Neural progenitor cell (in vitro differentiated cells): ENCODE results near the gene CRLF3. TPM values are rescaled to one million over a fixed set of nuclear protein-coding genes. Genes with fewer than 3 reads are reported as not detected.

ENCODE experiments used
- DNase-seq: peaks from one replicate; pipeline ENCODE4 v3.0.0-alpha.2; 2016; ENCODE audit warnings: low spot score
- H2AFZ ChIP-seq: fragments of 200-600 bp; sonication (generic); replicated peaks from 2 replicates; pipeline ENCODE4 v1.6.1; 2016; ENCODE audit warnings: antibody characterized with exemption
- H3F3A ChIP-seq: fragments of 200-600 bp; sonication (generic); 2 replicates; pipeline ENCODE4 v1.6.1; 2016; ENCODE audit warnings: antibody characterized with exemption, low read depth
- H3K27ac ChIP-seq: fragments of 200-600 bp; sonication (generic); 2 replicates; pipeline ENCODE4 v1.5.1; 2016; ENCODE audit warnings: mild to moderate bottlenecking
- H3K27me3 ChIP-seq: fragments of 200-600 bp; sonication (generic); 2 replicates; pipeline ENCODE4 v1.6.1; 2016; ENCODE audit warnings: mild to moderate bottlenecking, moderate library complexity
- H3K36me3 ChIP-seq: fragments of 200-600 bp; sonication (generic); 2 replicates; pipeline ENCODE4 v1.5.1; 2016
- H3K4me1 ChIP-seq: fragments of 200-600 bp; sonication (generic); 2 replicates; pipeline ENCODE4 v1.6.1; 2016; ENCODE audit warnings: mixed run types
- H3K4me2 ChIP-seq: fragments of 200-600 bp; sonication (generic); 2 replicates; pipeline ENCODE4 v1.6.1; 2016
- H3K4me3 ChIP-seq: fragments of 200-600 bp; sonication (generic); 2 replicates; pipeline ENCODE4 v1.5.1; 2016
- H3K79me2 ChIP-seq: fragments of 200-600 bp; sonication (generic); 2 replicates; pipeline ENCODE4 v1.6.1; 2016; ENCODE audit warnings: low read depth
- H3K9ac ChIP-seq: fragments of 200-600 bp; sonication (generic); 2 replicates; pipeline ENCODE4 v1.6.1; 2016
- H3K9me3 ChIP-seq: fragments of 200-600 bp; sonication (generic); 2 replicates; pipeline ENCODE4 v1.5.1; 2016; ENCODE audit warnings: low read depth
- H4K20me1 ChIP-seq: fragments of 200-600 bp; sonication (generic); 2 replicates; pipeline ENCODE4 v1.6.1; 2016; ENCODE audit warnings: low read depth
- H3K27ac Mint-ChIP-seq: 3 replicates; pipeline ENCODE4 v1.8.0; 2021; ENCODE audit warnings: mixed read lengths
- H3K27me3 Mint-ChIP-seq: 2 replicates; pipeline ENCODE4 v1.8.0; 2022; ENCODE audit warnings: low read depth, mild to moderate bottlenecking, inconsistent platforms, moderate library complexity, mixed read lengths; ENCODE audit not compliant: insufficient read depth
- H3K36me3 Mint-ChIP-seq: 3 replicates; pipeline ENCODE4 v1.8.0; 2021; ENCODE audit warnings: mixed read lengths
- H3K4me1 Mint-ChIP-seq: 3 replicates; pipeline ENCODE4 v1.8.0; 2021; ENCODE audit warnings: mixed read lengths
- H3K4me3 Mint-ChIP-seq: 3 replicates; pipeline ENCODE4 v1.8.0; 2021; ENCODE audit warnings: mild to moderate bottlenecking, moderate library complexity, mixed read lengths
- H3K9me3 Mint-ChIP-seq: 3 replicates; pipeline ENCODE4 v1.8.0; 2020; ENCODE audit warnings: mixed read lengths
- CTCF ChIP-seq: fragments of 200-600 bp; sonication (generic); IDR thresholded peaks from 2 replicates; pipeline ENCODE4 v1.5.1; 2017; ENCODE audit warnings: antibody characterized with exemption, mild to moderate bottlenecking
- EZH2 ChIP-seq: fragments of 200-600 bp; sonication (generic); IDR thresholded peaks from 2 replicates; pipeline ENCODE4 v1.6.1; 2017; ENCODE audit warnings: antibody characterized with exemption, mild to moderate bottlenecking, moderate library complexity
- EZH2phosphoT487 ChIP-seq: fragments of 200-600 bp; sonication (generic); IDR thresholded peaks from 2 replicates; pipeline ENCODE4 v1.6.1; 2017; ENCODE audit warnings: antibody characterized with exemption
- total RNA-seq: library from RNA; depleted of rRNA; stranded (reverse); fragments of >200 nt; gene quantifications from 2 replicates; pipeline ENCODE4 v1.2.3, GENCODE V29; 2015; ENCODE audit warnings: low replicate concordance

CRLF3 gene
- total RNA-seq, 1 donor from 2014 or later = 43.8 TPM

GRCh38 chr17:30807896-30808295 is 16.6 kb downstream of the CRLF3 start:
- peaks cover 77% of the 10 kb centered on the region for H3K79me2 ChIP-seq
- H3K9me3 Mint-ChIP-seq = no peaks in the 10 kb centered on the region

DNA sequence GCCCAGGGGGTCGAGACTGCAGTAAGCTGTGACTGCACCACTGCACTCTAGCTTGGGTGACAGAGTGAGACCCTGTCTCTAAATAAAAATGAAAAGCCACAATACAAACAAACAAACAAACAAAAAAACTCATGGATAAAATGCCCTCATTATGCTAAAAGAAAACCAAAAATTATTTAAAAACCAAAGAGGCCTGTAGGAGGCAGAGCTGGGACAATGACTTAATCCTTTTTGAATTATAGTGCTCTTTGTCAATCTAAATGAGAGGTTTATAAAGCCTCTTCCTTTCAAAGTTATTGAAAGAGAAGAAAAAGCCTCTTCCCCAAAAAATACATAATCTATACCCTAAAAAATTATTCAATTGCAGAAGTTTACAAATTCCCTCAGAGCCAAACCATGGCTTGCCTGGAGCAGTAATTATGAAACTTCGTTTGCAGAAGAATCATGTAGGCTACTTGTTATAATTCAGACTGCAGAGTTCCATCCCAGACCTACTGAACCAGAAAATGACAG is 18.5 kb downstream of the CRLF3 start:
- Mint-ChIP-seq H3K36me3 (peaks cover 21% of the 10 kb centered on the region), H3K9me3 (no peaks in the 10 kb centered on the region), H3K4me3 (no peak overlapping the region), H3K27ac (no peak overlapping the region), H3K4me1 (peaks cover 6% of the 10 kb centered on the region), H3K27me3 (no peaks in the 10 kb centered on the region)
- Histone ChIP-seq H3K36me3 (no peaks in the 10 kb centered on the region), H2AFZ (no peak overlapping the region), H3F3A (peaks cover 12% of the 10 kb centered on the region), H3K4me3 (no peak overlapping the region), H3K9ac (no peak overlapping the region), H3K4me2 (no peak overlapping the region), H3K27ac (no peak overlapping the region), H3K27me3 (no peaks in the 10 kb centered on the region), H3K79me2 (peaks cover 60% of the 10 kb centered on the region), H3K4me1 (peaks cover 7% of the 10 kb centered on the region), H4K20me1 (peaks cover 54% of the 10 kb centered on the region), H3K9me3 (no peaks in the 10 kb centered on the region)
- DNase-seq = no peak
- TF ChIP-seq CTCF (peak; percentile 13), EZH2phosphoT487 (no peak)

More at GRCh38 chr17:30807896-30808295, 16.6 kb downstream of the CRLF3 start:
- TF ChIP-seq CTCF (no peak), EZH2phosphoT487 (no peak), EZH2 (no peak)
- Mint-ChIP-seq H3K27me3 (no peaks in the 10 kb centered on the region), H3K27ac (no peak overlapping the region), H3K4me1 (peaks cover 6% of the 10 kb centered on the region), H3K36me3 (peaks cover 14% of the 10 kb centered on the region), H3K4me3 (no peak overlapping the region)
- Histone ChIP-seq H3K4me2 (no peak overlapping the region), H3K4me3 (no peak overlapping the region), H3K36me3 (no peaks in the 10 kb centered on the region), H3K9me3 (no peaks in the 10 kb centered on the region), H3K4me1 (peaks cover 7% of the 10 kb centered on the region), H3K27me3 (no peaks in the 10 kb centered on the region), H2AFZ (no peak overlapping the region), H3K27ac (peak overlapping the region; percentile 49), H4K20me1 (peaks cover 55% of the 10 kb centered on the region), H3F3A (peaks cover 12% of the 10 kb centered on the region), H3K9ac (no peak overlapping the region)
- no peak for DNase-seq

- peaks cover 2% of the 10 kb centered on the region for H3K36me3 ChIP-seq
Measured at GRCh38 chr17:30801671-30802070, 22.8 kb downstream of the CRLF3 start.

More at GRCh38 chr17:30801671-30802070, 22.8 kb downstream of the CRLF3 start:
- no peak overlapping the region for H3K27ac Mint-ChIP-seq
- Histone ChIP-seq H3F3A (peaks cover 9% of the 10 kb centered on the region), H4K20me1 (peaks cover 24% of the 10 kb centered on the region), H3K79me2 (peaks cover 24% of the 10 kb centered on the region), H3K4me1 (peaks cover 7% of the 10 kb centered on the region), H3K9me3 (no peaks in the 10 kb centered on the region), H2AFZ (no peak overlapping the region), H3K27ac (no peak overlapping the region), H3K9ac (no peak overlapping the region), H3K27me3 (no peaks in the 10 kb centered on the region), H3K4me3 (no peak overlapping the region), H3K4me2 (no peak overlapping the region)
- DNase-seq = no peak
- H3K27me3 Mint-ChIP-seq = peaks cover 2% of the 10 kb centered on the region
- TF ChIP-seq EZH2phosphoT487 (no peak), CTCF (no peak), EZH2 (no peak)
- no peak overlapping the region for H3K4me3 Mint-ChIP-seq
- no peaks in the 10 kb centered on the region for H3K9me3 Mint-ChIP-seq
- peaks cover 6% of the 10 kb centered on the region for H3K4me1 Mint-ChIP-seq
- H3K36me3 Mint-ChIP-seq = peaks cover 34% of the 10 kb centered on the region
